Tibial nerve (tissue), 4 donors: ENCODE results near the gene CASZ1. TPM values are rescaled to one million over a fixed set of nuclear protein-coding genes. Genes with fewer than 3 reads are reported as not detected.

ENCODE experiments used
- DNase-seq, 2 donors: peaks; one replicate each; pipeline ENCODE4 v3.0.0-alpha.2; 2019; ENCODE audit warnings: low spot score in 2 of 2
- H3K27ac ChIP-seq, 4 donors: fragments of 200-600 bp; sonication (generic) in 3 of 4; one replicate each; pipeline ENCODE4 v1.5.1; 2017 to 2019; ENCODE audit warnings: mild to moderate bottlenecking in 1 of 4
- H3K27me3 ChIP-seq, 2 donors: fragments of 200-600 bp; sonication (generic) in 1 of 2; one replicate each; pipeline versions ENCODE4 v1.5.1 to v1.6.0; 2017 to 2019
- H3K36me3 ChIP-seq, 3 donors: fragments of 200-600 bp; sonication (generic); one replicate each; pipeline ENCODE4 v1.5.1; 2018 to 2019
- H3K4me1 ChIP-seq, 4 donors: fragments of 200-600 bp; sonication (generic) in 3 of 4; one replicate each; pipeline ENCODE4 v1.5.1; 2017 to 2019
- H3K4me3 ChIP-seq, 4 donors: fragments of 200-600 bp; sonication (generic) in 3 of 4; one replicate each; pipeline ENCODE4 v1.5.1; 2017 to 2019; ENCODE audit warnings: mild to moderate bottlenecking in 1 of 4, moderate library complexity in 1 of 4
- H3K9me3 ChIP-seq, 4 donors: fragments of 200-600 bp; sonication (generic) in 3 of 4; one replicate each; pipeline ENCODE4 v1.5.1; 2017 to 2019
- EP300 ChIP-seq, 2 donors: sonication (generic); formaldehyde crosslinking; IDR thresholded peaks; one replicate each; pipeline ENCODE4 v1.6.1; 2017; ENCODE audit warnings: antibody characterized with exemption in 2 of 2, mild to moderate bottlenecking in 1 of 2
- POLR2A ChIP-seq, 2 donors: fragments of 450-650 bp; IDR thresholded peaks; one replicate each; pipeline ENCODE4 v1.6.1; 2017; ENCODE audit warnings: antibody characterized with exemption in 2 of 2, mild to moderate bottlenecking in 2 of 2, moderate library complexity in 2 of 2
- WGBS, 2 donors: methylation state at CpG; one replicate each; pipeline ENCODE4 v1.1.5; 2018; 5-methylcytosine and 5-hydroxymethylcytosine counted together
- total RNA-seq, 4 donors: library from RNA; depleted of rRNA; stranded (reverse); fragments of >200 nt; gene quantifications; one replicate each; pipeline ENCODE4 v1.1.0, GENCODE V29; 2016
- TF ChIP-seq, protein P1 (sequence below), 5 experiments: fragments of 200-600 bp in 3 of 5; fragments of 450-650 bp in 2 of 5; sonication (generic) in 3 of 5; IDR thresholded peaks; one replicate each; pipeline ENCODE4 v1.5.1; 2016 to 2019; ENCODE audit warnings: antibody characterized with exemption in 5 of 5, mild to moderate bottlenecking in 3 of 5, moderate library complexity in 2 of 5

Gene CASZ1
- total RNA-seq, 4 donors from 2014 or later, result 1.7 to 7.5 (median 5.1) TPM

DNA sequence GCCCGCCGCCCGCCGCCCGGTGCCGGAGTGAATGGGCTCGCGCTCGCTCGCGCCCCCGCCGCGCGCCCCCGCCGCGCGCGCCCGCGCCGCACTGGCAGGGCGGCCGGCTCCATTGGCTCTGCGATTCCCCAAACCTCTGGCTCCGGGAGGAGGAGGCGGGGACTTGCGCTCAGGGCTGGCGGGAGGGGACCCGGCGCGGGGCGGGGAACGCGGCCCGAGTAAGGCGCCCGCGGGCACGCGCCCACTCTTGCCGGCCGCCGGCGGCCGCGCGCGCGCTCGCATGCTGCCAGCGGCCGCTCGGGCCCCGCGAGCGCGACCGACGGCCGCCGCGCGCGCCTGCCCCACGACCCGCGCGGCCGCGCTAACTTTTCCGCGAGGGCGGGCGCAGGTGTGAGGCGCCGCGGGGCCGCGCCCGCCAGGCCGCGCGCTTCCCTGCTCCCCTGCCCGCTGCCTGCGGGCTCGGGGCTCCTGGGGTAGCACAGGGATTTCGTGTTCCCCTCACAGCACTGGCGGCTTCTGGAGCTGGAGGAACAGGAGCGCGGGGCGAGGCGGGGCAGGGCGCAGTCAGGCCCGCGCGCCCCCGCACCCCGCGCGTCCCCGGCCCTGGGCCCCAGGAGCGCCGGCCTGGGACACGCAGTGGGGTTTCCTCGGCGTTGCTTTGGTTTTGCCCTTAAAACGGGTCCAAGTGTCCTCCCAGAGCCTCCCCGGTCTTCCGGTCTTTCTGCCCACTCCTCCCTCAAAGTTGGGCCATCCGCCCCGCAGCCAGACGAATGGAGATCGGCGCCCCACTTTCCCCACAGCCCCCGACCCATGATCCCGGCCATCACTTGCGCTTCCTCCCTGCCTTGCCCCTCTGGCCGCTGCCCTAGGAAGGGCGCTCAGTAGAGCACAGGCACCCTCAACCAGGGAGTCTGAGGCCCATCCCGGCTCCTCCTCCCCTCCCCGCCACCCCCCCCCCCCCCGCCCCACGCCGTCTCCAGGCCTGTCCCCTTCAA lies 101.5 kb downstream of the CASZ1 start:
- H3K27me3 ChIP-seq, result no peaks in the 10 kb centered on the region
- peak overlapping the region; percentile 19 to 85 (median 48) for H3K4me3 ChIP-seq
- TF ChIP-seq POLR2A (IDR thresholded peaks at IDR 0.05), result no peak
- TF ChIP-seq, protein P1, sequence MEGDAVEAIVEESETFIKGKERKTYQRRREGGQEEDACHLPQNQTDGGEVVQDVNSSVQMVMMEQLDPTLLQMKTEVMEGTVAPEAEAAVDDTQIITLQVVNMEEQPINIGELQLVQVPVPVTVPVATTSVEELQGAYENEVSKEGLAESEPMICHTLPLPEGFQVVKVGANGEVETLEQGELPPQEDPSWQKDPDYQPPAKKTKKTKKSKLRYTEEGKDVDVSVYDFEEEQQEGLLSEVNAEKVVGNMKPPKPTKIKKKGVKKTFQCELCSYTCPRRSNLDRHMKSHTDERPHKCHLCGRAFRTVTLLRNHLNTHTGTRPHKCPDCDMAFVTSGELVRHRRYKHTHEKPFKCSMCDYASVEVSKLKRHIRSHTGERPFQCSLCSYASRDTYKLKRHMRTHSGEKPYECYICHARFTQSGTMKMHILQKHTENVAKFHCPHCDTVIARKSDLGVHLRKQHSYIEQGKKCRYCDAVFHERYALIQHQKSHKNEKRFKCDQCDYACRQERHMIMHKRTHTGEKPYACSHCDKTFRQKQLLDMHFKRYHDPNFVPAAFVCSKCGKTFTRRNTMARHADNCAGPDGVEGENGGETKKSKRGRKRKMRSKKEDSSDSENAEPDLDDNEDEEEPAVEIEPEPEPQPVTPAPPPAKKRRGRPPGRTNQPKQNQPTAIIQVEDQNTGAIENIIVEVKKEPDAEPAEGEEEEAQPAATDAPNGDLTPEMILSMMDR (IDR thresholded peaks at IDR 0.05), result no peak
- TF ChIP-seq EP300 (IDR thresholded peaks at IDR 0.05), result no peak
- peak; percentile 66 to 67 for DNase-seq
- peak overlapping the region in 2 of 4 donors; percentile 78 to 81 for H3K27ac ChIP-seq
- H3K36me3 ChIP-seq, result no peaks in the 10 kb centered on the region
- H3K9me3 ChIP-seq, result no peaks in the 10 kb centered on the region
- WGBS, 2 donors, result 12 to 25% methylated on average over 15 to 24 of the region's 126 CpGs
- peaks cover 0 to 13% (median 10%) of the 10 kb centered on the region in 4 donors for H3K4me1 ChIP-seq

DNA sequence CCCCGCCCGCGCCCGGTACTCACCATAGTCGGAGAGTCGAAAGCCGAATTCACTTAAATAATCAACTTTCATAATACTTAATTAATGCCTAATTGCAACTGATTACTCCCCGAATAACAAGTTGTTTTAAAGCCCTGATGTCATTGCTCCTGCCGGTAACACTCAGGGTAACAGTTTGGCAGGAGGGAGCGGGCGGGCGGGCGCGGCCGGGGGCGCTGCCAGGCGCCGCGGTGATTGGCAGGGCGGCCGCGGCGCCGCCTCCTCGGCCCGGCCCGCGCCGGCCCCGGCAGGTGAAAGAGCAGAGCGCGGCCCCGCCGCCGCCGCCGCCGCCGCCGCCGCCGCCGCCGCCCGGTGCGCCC lies 102.2 kb downstream of the CASZ1 start:
- TF ChIP-seq EP300 (IDR thresholded peaks at IDR 0.05) (no peak), POLR2A (IDR thresholded peaks at IDR 0.05) (no peak)
- TF ChIP-seq, protein P1 (IDR thresholded peaks at IDR 0.05), result no peak
- Histone ChIP-seq H3K36me3 (no peaks in the 10 kb centered on the region), H3K27ac (peak overlapping the region in 3 of 4 donors; percentile 50 to 81 (median 81)), H3K9me3 (no peaks in the 10 kb centered on the region), H3K4me1 (peaks cover 0 to 19% (median 11%) of the 10 kb centered on the region in 4 donors), H3K4me3 (peak overlapping the region in 3 of 4 donors; percentile 67 to 85 (median 83)), H3K27me3 (no peaks in the 10 kb centered on the region)
- DNase-seq, result peak in 1 of 2 donors; percentile 20
- 0 to 2% methylated on average over 9 to 32 of the region's 46 CpGs for WGBS, 2 donors

GRCh38 chr1:10693497-10694273 lies 102.8 kb downstream of the CASZ1 start:
- no peaks in the 10 kb centered on the region for H3K27me3 ChIP-seq
- no peak for DNase-seq
- peaks cover 0 to 24% (median 11%) of the 10 kb centered on the region in 4 donors for H3K4me1 ChIP-seq
- TF ChIP-seq EP300 (IDR thresholded peaks at IDR 0.05) (no peak), POLR2A (IDR thresholded peaks at IDR 0.05) (no peak)
- TF ChIP-seq, protein P1 (IDR thresholded peaks at IDR 0.05), result no peak
- 1 to 3% methylated on average over 46 to 57 of the region's 79 CpGs for WGBS, 2 donors
- H3K36me3 ChIP-seq, result no peaks in the 10 kb centered on the region
- H3K27ac ChIP-seq, result peak overlapping the region in 3 of 4 donors; percentile 50 to 81 (median 81)
- H3K9me3 ChIP-seq, result no peaks in the 10 kb centered on the region
- peak overlapping the region; percentile 57 to 85 (median 75) for H3K4me3 ChIP-seq

DNA sequence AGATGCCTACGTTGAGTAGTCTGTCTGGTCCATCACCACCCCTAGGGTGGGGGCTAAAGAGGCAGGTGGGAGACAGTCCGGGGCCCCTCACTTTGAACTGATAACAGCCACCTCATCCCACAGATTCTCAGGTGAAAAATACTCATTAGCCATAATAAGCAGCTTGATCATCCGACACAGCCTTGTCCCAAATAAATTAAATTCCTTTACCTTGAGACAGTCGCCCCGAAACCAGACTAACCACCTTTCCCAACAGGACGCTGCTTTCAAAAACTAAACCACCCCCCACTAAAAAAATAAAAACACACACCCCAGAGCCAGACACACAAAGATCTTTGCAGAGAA lies 103.3 kb downstream of the CASZ1 start:
- WGBS, 2 donors, result 78 to 80% methylated on average over 6 of the region's 6 CpGs
- no peaks in the 10 kb centered on the region for H3K36me3 ChIP-seq
- TF ChIP-seq EP300 (IDR thresholded peaks at IDR 0.05) (no peak), POLR2A (IDR thresholded peaks at IDR 0.05) (no peak)
- TF ChIP-seq, protein P1 (IDR thresholded peaks at IDR 0.05), result no peak
- H3K27ac ChIP-seq, result peak overlapping the region in 1 of 4 donors; percentile 81
- no peaks in the 10 kb centered on the region for H3K9me3 ChIP-seq
- H3K4me3 ChIP-seq, result peak overlapping the region in 2 of 4 donors; percentile 83 to 85
- H3K27me3 ChIP-seq, result no peaks in the 10 kb centered on the region
- DNase-seq, result no peak
- peaks cover 0 to 30% (median 11%) of the 10 kb centered on the region in 4 donors for H3K4me1 ChIP-seq
